Measurements from ENCODE around the gene CD151.

GRCh38 chr11:858762-859339 is 26.1 kb downstream of the CD151 start:
- no peak for TF ChIP-seq POLR2A (IDR thresholded peaks at IDR 0.05)
- no peak for TF ChIP-seq CTCF (IDR thresholded peaks at IDR 0.05)

Measured in esophagus squamous epithelium (tissue), 4 donors.